Ovary (tissue), 9 donors: ENCODE results near the gene LIN7B. TPM values are rescaled to one million over a fixed set of nuclear protein-coding genes. Genes with fewer than 3 reads are reported as not detected.

Experiments
- DNase-seq, 5 donors: peaks; one replicate each; pipeline ENCODE4 v3.0.0-alpha.2; 2019 to 2020
- H3K27ac ChIP-seq, 2 donors: fragments of 200-600 bp; one replicate each; pipeline versions ENCODE4 v1.5.1 to v1.8.0; 2019 to 2022
- H3K27me3 ChIP-seq: fragments of 200-600 bp; one replicate; pipeline ENCODE4 v1.8.0; 2022
- H3K36me3 ChIP-seq: fragments of 200-600 bp; sonication (generic); one replicate; pipeline ENCODE4 v1.5.1; 2019
- H3K4me1 ChIP-seq: one replicate; pipeline ENCODE4 v1.8.1; 2013; ENCODE audit warnings: mild to moderate bottlenecking, moderate library complexity; ENCODE audit not compliant: insufficient read depth
- H3K4me3 ChIP-seq: fragments of 200-600 bp; sonication (generic); one replicate; pipeline ENCODE4 v1.5.1; 2017
- H3K9me3 ChIP-seq, 2 donors: fragments of 200-600 bp in 1 of 2; sonication (generic) in 1 of 2; one replicate each; pipeline versions ENCODE4 v1.5.1 to v1.8.1; 2013 to 2019; ENCODE audit warnings: mild to moderate bottlenecking in 1 of 2, moderate library complexity in 1 of 2
- EP300 ChIP-seq: sonication (generic); formaldehyde crosslinking; IDR thresholded peaks from one replicate; pipeline ENCODE4 v1.6.1; 2017; ENCODE audit warnings: antibody characterized with exemption
- POLR2A ChIP-seq: fragments of 450-650 bp; IDR thresholded peaks from one replicate; pipeline ENCODE4 v1.6.1; 2017; ENCODE audit warnings: antibody characterized with exemption, mild to moderate bottlenecking, moderate library complexity
- WGBS, 3 donors: extraction: QIAGEN DNeasy Blood & Tissue Kit in 1 of 3; methylation state at CpG; one replicate each; pipeline versions ENCODE4 v1.1.5 to v1.1.7; 2013 to 2017; 5-methylcytosine and 5-hydroxymethylcytosine counted together
- intact Hi-C, 4 donors: fragments of 100-400 bp; cut with DNase I; formaldehyde crosslinking; loops; one replicate each; pipeline versions ENCODE4 v1.11.0 to v1.15.1; 2022 to 2023
- polyA plus RNA-seq, 2 donors: library from polyadenylated mRNA; stranded (reverse); fragments of 200-250 nt in 1 of 2; fragments of 350-450 nt in 1 of 2; fragmentation: Illumina TruSeq in 1 of 2; extraction: RNeasy Lipid Tissue Mini Kit (QIAGEN cat#74804) in 1 of 2; gene quantifications; one replicate each; pipeline ENCODE4 v1.2.3, GENCODE V29; 2013 to 2014
- total RNA-seq, 7 donors: library from RNA; depleted of rRNA in 2 of 7; stranded (reverse); fragments of >200 nt in 2 of 7; fragmentation: NEBNext Ultra II Directional in 3 of 7; extraction: Animal tissue kit (Norgen Biotek cat#: 25700) in 3 of 7; gene quantifications; one replicate each; pipeline versions ENCODE4 v1.1.0 to v1.2.4, GENCODE V29; 2016 to 2023
- TF ChIP-seq, protein P1 (sequence below), 3 donors: fragments of 450-650 bp in 2 of 3; fragments of 200-600 bp in 1 of 3; IDR thresholded peaks; one replicate each; pipeline versions ENCODE4 v1.5.1 to v1.8.0; 2016 to 2022; ENCODE audit warnings: antibody characterized with exemption in 3 of 3, mild to moderate bottlenecking in 1 of 3
- donor health status: DM: no; HTN: no; CAD: no; lungs with moderate emphysema.
- donor health status: DM: no; HTN: no; CAD: no.
- donor health status: Bipolar disorder and iron deficiency.
- donor health status: DM: yes; HTN: yes; CAD: no.
- donor health status: DM: no; HTN: no; CAD: no.
- donor health status: DM: yes; HTN: yes; CAD: no.

The LIN7B gene
- total and polyA plus RNA-seq, 9 donors = 0.82 to 9.8 (median 8.5) TPM

DNA sequence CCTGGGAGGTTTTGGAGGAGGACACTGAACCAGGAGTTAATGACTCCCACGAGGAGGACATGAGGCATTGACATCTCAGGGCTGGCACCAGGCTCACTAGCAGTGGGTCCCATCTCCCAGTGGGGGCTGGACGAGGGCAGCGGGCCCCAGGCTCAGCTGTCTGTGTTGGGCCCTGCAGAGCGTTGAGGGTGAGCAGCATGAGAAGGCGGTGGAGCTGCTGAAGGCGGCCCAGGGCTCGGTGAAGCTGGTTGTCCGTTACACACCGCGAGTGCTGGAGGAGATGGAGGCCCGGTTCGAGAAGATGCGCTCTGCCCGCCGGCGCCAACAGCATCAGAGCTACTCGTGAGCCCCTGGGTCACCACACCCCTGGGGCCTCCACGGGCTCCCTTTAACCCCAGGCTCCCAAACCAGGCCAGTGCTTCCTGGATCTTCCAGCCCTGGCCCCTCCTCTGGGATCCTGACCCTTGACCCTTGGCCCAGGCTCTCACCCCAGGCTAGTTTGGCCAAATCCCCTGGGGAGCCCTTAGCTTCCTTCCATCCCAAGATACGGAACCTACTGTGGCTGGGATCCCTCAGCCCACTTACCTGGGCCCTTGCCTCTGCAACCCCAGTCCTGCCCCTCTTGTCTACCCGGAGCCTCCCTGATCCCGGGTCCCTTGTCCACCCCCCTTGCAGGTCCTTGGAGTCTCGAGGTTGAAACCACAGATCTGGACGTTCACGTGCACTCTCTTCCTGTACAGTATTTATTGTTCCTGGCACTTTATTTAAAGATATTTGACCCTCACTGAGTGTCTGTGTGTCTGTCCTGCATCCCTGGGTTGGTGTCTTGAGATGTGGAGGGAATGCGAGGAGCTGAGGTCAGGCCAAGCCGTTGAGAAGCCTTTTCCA, 3.8 kb downstream of the LIN7B start:
- no peaks in the 10 kb centered on the region for H3K36me3 ChIP-seq
- DNase-seq = peak in 3 of 5 donors; percentile 51 to 55 (median 51)
- H3K4me3 ChIP-seq = peak overlapping the region; percentile 54
- TF ChIP-seq, protein P1, sequence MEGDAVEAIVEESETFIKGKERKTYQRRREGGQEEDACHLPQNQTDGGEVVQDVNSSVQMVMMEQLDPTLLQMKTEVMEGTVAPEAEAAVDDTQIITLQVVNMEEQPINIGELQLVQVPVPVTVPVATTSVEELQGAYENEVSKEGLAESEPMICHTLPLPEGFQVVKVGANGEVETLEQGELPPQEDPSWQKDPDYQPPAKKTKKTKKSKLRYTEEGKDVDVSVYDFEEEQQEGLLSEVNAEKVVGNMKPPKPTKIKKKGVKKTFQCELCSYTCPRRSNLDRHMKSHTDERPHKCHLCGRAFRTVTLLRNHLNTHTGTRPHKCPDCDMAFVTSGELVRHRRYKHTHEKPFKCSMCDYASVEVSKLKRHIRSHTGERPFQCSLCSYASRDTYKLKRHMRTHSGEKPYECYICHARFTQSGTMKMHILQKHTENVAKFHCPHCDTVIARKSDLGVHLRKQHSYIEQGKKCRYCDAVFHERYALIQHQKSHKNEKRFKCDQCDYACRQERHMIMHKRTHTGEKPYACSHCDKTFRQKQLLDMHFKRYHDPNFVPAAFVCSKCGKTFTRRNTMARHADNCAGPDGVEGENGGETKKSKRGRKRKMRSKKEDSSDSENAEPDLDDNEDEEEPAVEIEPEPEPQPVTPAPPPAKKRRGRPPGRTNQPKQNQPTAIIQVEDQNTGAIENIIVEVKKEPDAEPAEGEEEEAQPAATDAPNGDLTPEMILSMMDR (IDR thresholded peaks at IDR 0.05) = no peak
- TF ChIP-seq EP300 (no peak), POLR2A (no peak)
- H3K4me1 ChIP-seq = peaks cover 20% of the 10 kb centered on the region
- H3K27me3 ChIP-seq = no peaks in the 10 kb centered on the region
- no peaks in the 10 kb centered on the region for H3K9me3 ChIP-seq
- peak overlapping the region; percentile 66 to 67 for H3K27ac ChIP-seq
- intact Hi-C loops = no loop called here
- WGBS, 3 donors = 52 to 64% (median 64%) methylated on average over 19 to 26 of the region's 26 CpGs

- Histone ChIP-seq H3K4me1 (peaks cover 18% of the 10 kb centered on the region), H3K36me3 (no peaks in the 10 kb centered on the region), H3K27ac (peak within 1 kb of the TSS; percentile 66 to 67), H3K27me3 (no peaks in the 10 kb centered on the region), H3K4me3 (peak within 1 kb of the TSS; percentile 54), H3K9me3 (no peaks in the 10 kb centered on the region)
- TF ChIP-seq, protein P1 (IDR thresholded peaks at IDR 0.05) = peak in 2 of 3 donors; percentile 31 to 45
- peak; percentile 58 for TF ChIP-seq POLR2A
- TF ChIP-seq EP300 = no peak
- 1 to 2% (median 2%) methylated on average over 48 to 85 of the region's 85 CpGs for WGBS, 3 donors
- intact Hi-C loops = no loop called here
- DNase-seq = peak; percentile 93 to 96 (median 94)
These were observed 4.6 kb downstream of the LIN7B start, which contains the start of gene C19orf73 for GRCh38 chr19:49118565-49119410. C19orf73 (minus strand) TSS chr19:49119143; CDS start chr19:49119022, 121 bp downstream.

DNA sequence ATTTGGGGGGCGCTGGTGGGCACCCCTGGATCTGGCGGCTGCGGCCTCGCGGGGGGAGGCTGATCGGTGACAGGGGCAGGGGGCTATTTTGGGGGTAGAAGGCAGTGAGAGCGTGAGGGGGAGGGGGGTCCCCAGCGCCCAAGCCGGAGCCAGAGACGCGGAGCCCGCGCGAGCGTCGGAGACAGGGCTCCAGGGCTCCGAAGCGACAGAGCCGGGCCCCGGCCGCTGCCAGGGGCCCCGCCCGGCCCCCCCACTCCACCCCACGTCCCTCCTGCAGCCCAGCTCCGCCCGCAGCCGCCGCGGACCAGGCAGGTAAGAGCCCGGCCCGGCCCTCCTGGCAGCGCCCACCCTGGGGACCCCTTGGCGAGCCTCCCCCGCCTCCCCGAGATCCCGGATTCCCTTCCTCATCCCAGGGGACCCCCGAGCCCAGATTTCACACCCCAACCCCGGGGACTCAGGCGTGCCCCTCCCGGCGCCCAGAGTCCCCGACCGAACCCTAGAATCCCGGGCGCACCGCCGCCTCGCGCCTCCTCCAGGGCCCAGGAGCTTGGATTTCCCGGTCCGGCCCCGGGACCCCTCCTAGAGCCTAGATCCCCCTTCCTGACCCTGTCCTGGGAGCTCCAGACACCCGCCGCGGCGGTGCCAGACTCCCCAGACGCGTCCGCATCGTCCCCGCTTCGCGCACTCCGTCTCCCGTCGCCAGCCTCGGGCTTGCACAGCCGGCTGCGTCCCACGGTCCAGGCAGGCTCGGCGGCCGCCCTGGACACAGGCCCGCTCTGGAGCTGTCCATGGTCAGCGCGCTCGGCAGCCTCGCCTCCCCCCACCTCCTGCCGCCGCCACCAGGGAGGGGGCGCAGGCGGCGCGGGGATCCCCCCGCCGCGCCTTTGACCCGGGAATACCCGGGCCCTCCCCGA, 5.5 kb downstream of the LIN7B start, which contains the start of gene PPFIA3:
TSS of gene PPFIA3 (plus strand) at position 134 of the 914 bp plus-strand sequence. CDS start 8,330 bp downstream, outside the sequence.
- no peaks in the 10 kb centered on the region for H3K27me3 ChIP-seq
- peak within 1 kb of the TSS; percentile 66 to 67 for H3K27ac ChIP-seq
- no peaks in the 10 kb centered on the region for H3K9me3 ChIP-seq
- intact Hi-C loops = no loop called here
- WGBS, 3 donors = 0 to 1% (median 1%) methylated on average over 59 to 87 of the region's 90 CpGs
- no peak for TF ChIP-seq EP300
- TF ChIP-seq, protein P1 (IDR thresholded peaks at IDR 0.05) = no peak
- no peak for TF ChIP-seq POLR2A
- DNase-seq = peak; percentile 55 to 80 (median 66)
- H3K4me3 ChIP-seq = peak within 1 kb of the TSS; percentile 54
- H3K36me3 ChIP-seq = no peaks in the 10 kb centered on the region
- peaks cover 16% of the 10 kb centered on the region for H3K4me1 ChIP-seq
